ENCODE measurements around the gene AZIN2.

GRCh38 chr1:33119050-33119449 is 38.1 kb downstream of the AZIN2 start:
- TF ChIP-seq POLR2A (IDR thresholded peaks at IDR 0.05; ENCODE audit: low read depth, low read length) = no peak
- TF ChIP-seq SPI1 (IDR thresholded peaks at IDR 0.05; ENCODE audit: low read depth, low read length) = no peak
- TF ChIP-seq TAF1 (IDR thresholded peaks at IDR 0.05; ENCODE audit: low read depth, low read length) = no peak
- TF ChIP-seq POLR2AphosphoS5 (IDR thresholded peaks at IDR 0.05; ENCODE audit: low read depth, low read length) = no peak
- no peak for TF ChIP-seq POU2F2 (IDR thresholded peaks at IDR 0.05; ENCODE audit: low read depth, low read length)

Data from GM12891 (cell line).